T-helper 2 cell treated with Interferon-gamma antibody and Interleukin-4, amounts not matched to agents 5 μg/mL and 100 μg/mL, for 36 hours (primary cell): ENCODE results near the gene SMG7.
A peak's percentile ranks its signal among the peaks of the same experiment; 100 is the strongest.

Experiments used
- DNase-seq: peaks from one replicate; pipeline ENCODE4 v3.0.0; 2021; ENCODE audit warnings: low spot score
- H3K27ac Mint-ChIP-seq: one replicate; pipeline ENCODE4 v1.8.0; 2021; ENCODE audit warnings: mild to moderate bottlenecking, mixed read lengths
- H3K27me3 Mint-ChIP-seq: one replicate; pipeline ENCODE4 v1.8.0; 2021; ENCODE audit warnings: low read depth, mixed read lengths
- H3K36me3 Mint-ChIP-seq: one replicate; pipeline ENCODE4 v1.8.0; 2021; ENCODE audit warnings: low read depth, mixed read lengths
- H3K4me1 Mint-ChIP-seq: one replicate; pipeline ENCODE4 v1.8.0; 2021; ENCODE audit warnings: low read depth, mixed read lengths
- H3K4me3 Mint-ChIP-seq: one replicate; pipeline ENCODE4 v1.8.0; 2022; ENCODE audit warnings: mild to moderate bottlenecking, moderate library complexity, mixed read lengths
- H3K9me3 Mint-ChIP-seq: one replicate; pipeline ENCODE4 v1.8.0; 2021; ENCODE audit warnings: mixed read lengths

Gene SMG7

GRCh38 chr1:183548116-183548515, 75.8 kb downstream of the SMG7 start:
- Mint-ChIP-seq H3K4me3 (no peak overlapping the region), H3K4me1 (peaks cover 8% of the 10 kb centered on the region), H3K9me3 (no peaks in the 10 kb centered on the region), H3K27me3 (no peaks in the 10 kb centered on the region), H3K27ac (no peak overlapping the region), H3K36me3 (peaks cover 72% of the 10 kb centered on the region)
- no peak for DNase-seq

GRCh38 chr1:183550915-183551314, 78.6 kb downstream of the SMG7 start:
- H3K36me3 Mint-ChIP-seq, result peaks cover 63% of the 10 kb centered on the region
- H3K4me3 Mint-ChIP-seq, result no peak overlapping the region
- peaks cover 5% of the 10 kb centered on the region for H3K4me1 Mint-ChIP-seq
- H3K27ac Mint-ChIP-seq, result no peak overlapping the region
- no peaks in the 10 kb centered on the region for H3K27me3 Mint-ChIP-seq
- DNase-seq, result no peak
- H3K9me3 Mint-ChIP-seq, result no peaks in the 10 kb centered on the region

- H3K27me3 Mint-ChIP-seq, result no peaks in the 10 kb centered on the region
- no peak overlapping the region for H3K27ac Mint-ChIP-seq
- no peak for DNase-seq
- H3K4me1 Mint-ChIP-seq, result peaks cover 2% of the 10 kb centered on the region
- peaks cover 59% of the 10 kb centered on the region for H3K36me3 Mint-ChIP-seq
- no peak overlapping the region for H3K4me3 Mint-ChIP-seq
- no peaks in the 10 kb centered on the region for H3K9me3 Mint-ChIP-seq
Observed at GRCh38 chr1:183551924-183552323, 79.6 kb downstream of the SMG7 start.

- Mint-ChIP-seq H3K9me3 (no peaks in the 10 kb centered on the region), H3K36me3 (peaks cover 57% of the 10 kb centered on the region), H3K27ac (no peak overlapping the region), H3K4me3 (no peak overlapping the region), H3K4me1 (peaks cover 1% of the 10 kb centered on the region), H3K27me3 (no peaks in the 10 kb centered on the region)
- no peak for DNase-seq
Observed at GRCh38 chr1:183552441-183552840, 80.1 kb downstream of the SMG7 start.

- peaks cover 59% of the 10 kb centered on the region for H3K36me3 Mint-ChIP-seq
- no peak for DNase-seq
- peaks cover 1% of the 10 kb centered on the region for H3K4me1 Mint-ChIP-seq
- no peaks in the 10 kb centered on the region for H3K9me3 Mint-ChIP-seq
- no peak overlapping the region for H3K4me3 Mint-ChIP-seq
- no peaks in the 10 kb centered on the region for H3K27me3 Mint-ChIP-seq
- no peak overlapping the region for H3K27ac Mint-ChIP-seq
Observed at GRCh38 chr1:183552891-183553290, 80.6 kb downstream of the SMG7 start.

- Mint-ChIP-seq H3K27ac (no peak overlapping the region), H3K4me3 (no peak overlapping the region), H3K4me1 (peaks cover 1% of the 10 kb centered on the region), H3K27me3 (no peaks in the 10 kb centered on the region), H3K36me3 (peaks cover 58% of the 10 kb centered on the region), H3K9me3 (no peaks in the 10 kb centered on the region)
- DNase-seq, result no peak
Observed at GRCh38 chr1:183553331-183553730, 81.0 kb downstream of the SMG7 start.

- no peak for DNase-seq
- H3K4me3 Mint-ChIP-seq, result no peak overlapping the region
- no peaks in the 10 kb centered on the region for H3K9me3 Mint-ChIP-seq
- H3K27ac Mint-ChIP-seq, result no peak overlapping the region
- H3K4me1 Mint-ChIP-seq, result peaks cover 1% of the 10 kb centered on the region
- peaks cover 57% of the 10 kb centered on the region for H3K36me3 Mint-ChIP-seq
- H3K27me3 Mint-ChIP-seq, result no peaks in the 10 kb centered on the region
Observed at GRCh38 chr1:183553764-183554163, 81.5 kb downstream of the SMG7 start.

GRCh38 chr1:183554577-183554976, 82.3 kb downstream of the SMG7 start:
- H3K27ac Mint-ChIP-seq, result peak overlapping the region; percentile 20
- no peaks in the 10 kb centered on the region for H3K27me3 Mint-ChIP-seq
- peaks cover 53% of the 10 kb centered on the region for H3K36me3 Mint-ChIP-seq
- peaks cover 1% of the 10 kb centered on the region for H3K4me1 Mint-ChIP-seq
- no peak overlapping the region for H3K4me3 Mint-ChIP-seq
- DNase-seq, result no peak
- H3K9me3 Mint-ChIP-seq, result no peaks in the 10 kb centered on the region

- Mint-ChIP-seq H3K36me3 (peaks cover 36% of the 10 kb centered on the region), H3K27ac (no peak overlapping the region), H3K9me3 (no peaks in the 10 kb centered on the region), H3K4me1 (no peaks in the 10 kb centered on the region), H3K27me3 (no peaks in the 10 kb centered on the region), H3K4me3 (no peak overlapping the region)
- DNase-seq, result no peak
Observed at GRCh38 chr1:183559061-183559460, 86.8 kb downstream of the SMG7 start.

GRCh38 chr1:183562701-183563100, 90.4 kb downstream of the SMG7 start:
- Mint-ChIP-seq H3K27ac (peak overlapping the region; percentile 57), H3K36me3 (peaks cover 25% of the 10 kb centered on the region), H3K4me3 (no peak overlapping the region), H3K27me3 (no peaks in the 10 kb centered on the region), H3K9me3 (no peaks in the 10 kb centered on the region), H3K4me1 (peaks cover 5% of the 10 kb centered on the region)
- no peak for DNase-seq

GRCh38 chr1:183565261-183565660, 93.0 kb downstream of the SMG7 start:
- no peak for DNase-seq
- Mint-ChIP-seq H3K4me1 (peaks cover 5% of the 10 kb centered on the region), H3K27me3 (no peaks in the 10 kb centered on the region), H3K4me3 (no peak overlapping the region), H3K36me3 (peaks cover 14% of the 10 kb centered on the region), H3K9me3 (no peaks in the 10 kb centered on the region), H3K27ac (no peak overlapping the region)

- no peak overlapping the region for H3K27ac Mint-ChIP-seq
- H3K36me3 Mint-ChIP-seq, result peaks cover 9% of the 10 kb centered on the region
- DNase-seq, result no peak
- H3K27me3 Mint-ChIP-seq, result no peaks in the 10 kb centered on the region
- no peak overlapping the region for H3K4me3 Mint-ChIP-seq
- peaks cover 5% of the 10 kb centered on the region for H3K4me1 Mint-ChIP-seq
- H3K9me3 Mint-ChIP-seq, result no peaks in the 10 kb centered on the region
Observed at GRCh38 chr1:183566026-183566425, 93.7 kb downstream of the SMG7 start.

- H3K4me3 Mint-ChIP-seq, result no peak overlapping the region
- no peaks in the 10 kb centered on the region for H3K9me3 Mint-ChIP-seq
- no peaks in the 10 kb centered on the region for H3K27me3 Mint-ChIP-seq
- DNase-seq, result no peak
- H3K4me1 Mint-ChIP-seq, result peaks cover 5% of the 10 kb centered on the region
- H3K27ac Mint-ChIP-seq, result peak overlapping the region; percentile 22
- H3K36me3 Mint-ChIP-seq, result peaks cover 7% of the 10 kb centered on the region
Observed at GRCh38 chr1:183567584-183567983, 95.3 kb downstream of the SMG7 start.

GRCh38 chr1:183568176-183569021, 96.1 kb downstream of the SMG7 start:
- no peaks in the 10 kb centered on the region for H3K27me3 Mint-ChIP-seq
- H3K9me3 Mint-ChIP-seq, result no peaks in the 10 kb centered on the region
- peaks cover 5% of the 10 kb centered on the region for H3K4me1 Mint-ChIP-seq
- no peak overlapping the region for H3K27ac Mint-ChIP-seq
- peaks cover 8% of the 10 kb centered on the region for H3K36me3 Mint-ChIP-seq
- DNase-seq, result no peak
- no peak overlapping the region for H3K4me3 Mint-ChIP-seq

- Mint-ChIP-seq H3K4me3 (no peak overlapping the region), H3K4me1 (peaks cover 5% of the 10 kb centered on the region), H3K27ac (no peak overlapping the region), H3K27me3 (no peaks in the 10 kb centered on the region), H3K36me3 (peaks cover 8% of the 10 kb centered on the region), H3K9me3 (no peaks in the 10 kb centered on the region)
- DNase-seq, result no peak
Observed at GRCh38 chr1:183569141-183569540, 96.8 kb downstream of the SMG7 start.
